ENCODE data around the gene B3GLCT. TPM values are rescaled to one million over a fixed set of nuclear protein-coding genes. Genes with fewer than 3 reads are reported as not detected.

The B3GLCT gene
- total and polyA plus RNA-seq, 2 experiments from 2014 or later: 14.9 to 18.3 TPM

GRCh38 chr13:31201341-31202031, 1.7 kb downstream of the B3GLCT start:
- H3K27me3 ChIP-seq (replicated peaks; ENCODE audit: insufficient read depth): no peaks in the 10 kb centered on the region
- peak overlapping the region; percentile 90 for H3K9ac ChIP-seq
- peaks cover 24% of the 10 kb centered on the region for H3F3A ChIP-seq (ENCODE audit: insufficient read depth)
- no peaks in the 10 kb centered on the region for H3K9me2 ChIP-seq (ENCODE audit: insufficient read depth)
- in situ Hi-C loops (cut with MboI): no loop called here
- peak; percentile 88 for DNase-seq
- 10 to 11% methylated on average over 7 of the region's 7 CpGs for WGBS, 2 experiments (ENCODE audit: low coverage in 1 of 2, low lambda C conversion rate in 2 of 2, missing lambda C conversion rate in 2 of 2)
- H3K4me2 ChIP-seq (ENCODE audit: unreplicated experiment): peak overlapping the region; percentile 92
- peak overlapping the region; percentile 73 for H3K27ac ChIP-seq
- peaks cover 41% of the 10 kb centered on the region for H3K4me1 ChIP-seq (ENCODE audit: insufficient read depth)
- H2AFZ ChIP-seq: peak overlapping the region; percentile 81
- TF ChIP-seq EZH2phosphoT487 (IDR thresholded peaks at IDR 0.05; ENCODE audit: insufficient read depth, low read depth) (no peak), EZH2 (IDR thresholded peaks at IDR 0.05; ENCODE audit: insufficient read depth, poor library complexity, severe bottlenecking) (no peak)
- no peaks in the 10 kb centered on the region for H3K36me3 ChIP-seq (ENCODE audit: low read depth)
- no peaks in the 10 kb centered on the region for H4K20me1 ChIP-seq (ENCODE audit: insufficient read depth)
- H3K79me2 ChIP-seq (ENCODE audit: insufficient read depth): peaks cover 31% of the 10 kb centered on the region
- peak overlapping the region; percentile 86 for H3K4me3 ChIP-seq
- no peaks in the 10 kb centered on the region for H3K9me3 ChIP-seq (ENCODE audit: low read depth)

DNA sequence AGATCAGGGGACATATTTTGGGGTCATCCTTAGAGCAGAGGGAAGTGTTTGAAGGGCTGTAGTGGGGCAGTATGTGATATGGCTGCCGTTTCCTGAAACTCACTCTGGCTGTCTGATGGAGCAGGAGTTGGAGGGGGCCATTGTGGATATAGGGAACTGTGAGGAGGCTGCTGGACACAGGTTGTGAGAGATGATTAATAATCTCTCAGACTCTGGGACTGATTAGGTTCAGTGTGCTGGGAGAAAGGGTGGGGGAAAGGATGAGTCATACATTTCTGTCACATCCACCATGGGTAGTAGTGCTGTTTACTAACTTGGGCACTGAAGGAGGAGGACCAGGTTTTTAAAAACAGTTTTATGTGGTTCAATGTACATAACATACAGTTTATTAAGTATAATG, 4.8 kb downstream of the B3GLCT start:
- DNase-seq: peak; percentile 83
- Histone ChIP-seq H4K20me1 (ENCODE audit: insufficient read depth) (no peaks in the 10 kb centered on the region), H2AFZ (no peak overlapping the region), H3K27ac (no peak overlapping the region), H3K9me2 (ENCODE audit: insufficient read depth) (no peaks in the 10 kb centered on the region), H3K79me2 (ENCODE audit: insufficient read depth) (peaks cover 32% of the 10 kb centered on the region), H3F3A (ENCODE audit: insufficient read depth) (peaks cover 31% of the 10 kb centered on the region), H3K27me3 (replicated peaks; ENCODE audit: insufficient read depth) (no peaks in the 10 kb centered on the region), H3K36me3 (ENCODE audit: low read depth) (no peaks in the 10 kb centered on the region), H3K4me3 (no peak overlapping the region), H3K9me3 (ENCODE audit: low read depth) (no peaks in the 10 kb centered on the region), H3K4me1 (ENCODE audit: insufficient read depth) (peaks cover 57% of the 10 kb centered on the region), H3K9ac (no peak overlapping the region), H3K4me2 (ENCODE audit: unreplicated experiment) (peak overlapping the region; percentile 13)
- in situ Hi-C loops (cut with MboI): no loop called here
- WGBS, 2 experiments (ENCODE audit: low coverage in 1 of 2, low lambda C conversion rate in 2 of 2, missing lambda C conversion rate in 2 of 2): 13 to 25% methylated on average over 1 of the region's 1 CpG
- no peak for TF ChIP-seq EZH2phosphoT487 (IDR thresholded peaks at IDR 0.05; ENCODE audit: insufficient read depth, low read depth)
- TF ChIP-seq EZH2 (IDR thresholded peaks at IDR 0.05; ENCODE audit: insufficient read depth, poor library complexity, severe bottlenecking): no peak

DNA sequence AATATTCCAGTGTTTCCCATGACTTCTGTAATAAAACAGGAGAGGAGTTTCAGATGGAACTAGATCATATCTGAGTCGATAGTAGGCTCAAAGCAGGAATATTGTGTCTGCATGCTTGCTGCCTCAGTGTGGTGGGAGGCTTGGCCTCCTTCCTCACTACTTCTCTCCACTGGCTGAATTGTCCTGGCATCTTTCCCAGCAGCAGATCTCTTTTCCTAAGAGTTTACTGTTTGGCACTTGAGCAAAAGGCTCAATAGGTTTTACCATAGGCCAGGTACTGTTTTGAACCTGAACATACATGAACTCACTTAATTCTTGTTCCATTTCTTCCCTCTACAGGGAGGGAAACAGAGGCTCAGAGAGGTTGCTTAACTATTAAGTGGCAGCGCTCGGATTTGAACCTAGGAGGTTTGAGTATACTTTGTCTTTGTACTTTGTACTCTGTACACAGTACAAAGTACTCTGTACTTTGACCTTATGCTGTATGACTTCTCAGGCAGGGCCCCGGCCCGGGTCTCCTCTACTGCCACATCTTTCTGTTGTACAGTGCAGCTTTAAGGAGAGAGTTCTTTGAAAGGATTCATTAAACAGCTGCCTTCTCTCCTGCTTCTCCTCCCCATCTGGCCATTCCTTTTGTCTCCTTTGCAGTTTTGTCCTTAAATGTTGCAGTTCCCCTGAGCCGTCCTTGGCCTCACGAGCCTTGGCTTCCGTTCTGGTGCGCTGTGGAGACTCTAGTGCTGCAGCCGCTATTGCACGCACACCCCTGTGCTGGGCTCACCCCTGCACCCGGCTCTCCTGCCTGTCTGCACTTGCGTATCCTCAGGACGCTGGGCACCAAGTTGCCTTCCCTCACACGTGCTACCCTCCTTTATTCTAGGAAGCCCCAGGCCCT, 8.1 kb downstream of the B3GLCT start:
- Histone ChIP-seq H4K20me1 (ENCODE audit: insufficient read depth) (no peaks in the 10 kb centered on the region), H3K36me3 (ENCODE audit: low read depth) (no peaks in the 10 kb centered on the region), H3K79me2 (ENCODE audit: insufficient read depth) (peaks cover 42% of the 10 kb centered on the region), H3K9me3 (ENCODE audit: low read depth) (no peaks in the 10 kb centered on the region), H2AFZ (no peak overlapping the region), H3K4me1 (ENCODE audit: insufficient read depth) (peaks cover 42% of the 10 kb centered on the region), H3K9me2 (ENCODE audit: insufficient read depth) (no peaks in the 10 kb centered on the region), H3K27ac (peak overlapping the region; percentile 10; the same call in 1 of the 2 replicates), H3K27me3 (replicated peaks; ENCODE audit: insufficient read depth) (no peaks in the 10 kb centered on the region), H3K9ac (no peak overlapping the region), H3K4me3 (no peak overlapping the region), H3K4me2 (ENCODE audit: unreplicated experiment) (peak overlapping the region; percentile 17), H3F3A (ENCODE audit: insufficient read depth) (0 out of 2 replicates have a peak, but pooled peaks cover 20% of the 10 kb centered on the region)
- in situ Hi-C loops (cut with MboI): no loop called here
- peak; percentile 73 for DNase-seq
- 53 to 57% methylated on average over 14 to 15 of the region's 15 CpGs for WGBS, 2 experiments (ENCODE audit: low coverage in 1 of 2, low lambda C conversion rate in 2 of 2, missing lambda C conversion rate in 2 of 2)
- TF ChIP-seq EZH2phosphoT487 (IDR thresholded peaks at IDR 0.05; ENCODE audit: insufficient read depth, low read depth): no peak
- TF ChIP-seq EZH2 (IDR thresholded peaks at IDR 0.05; ENCODE audit: insufficient read depth, poor library complexity, severe bottlenecking): no peak

- DNase-seq: no peak
- TF ChIP-seq EZH2 (IDR thresholded peaks at IDR 0.05; ENCODE audit: insufficient read depth, poor library complexity, severe bottlenecking): no peak
- TF ChIP-seq EZH2phosphoT487 (IDR thresholded peaks at IDR 0.05; ENCODE audit: insufficient read depth, low read depth): no peak
- no peak overlapping the region for H3K4me2 ChIP-seq (ENCODE audit: unreplicated experiment)
These were observed 8.9 kb downstream of the B3GLCT start for GRCh38 chr13:31208559-31209122.

More at GRCh38 chr13:31208559-31209122, 8.9 kb downstream of the B3GLCT start:
- H2AFZ ChIP-seq: no peak overlapping the region
- H4K20me1 ChIP-seq (ENCODE audit: insufficient read depth): no peaks in the 10 kb centered on the region
- peaks cover 43% of the 10 kb centered on the region for H3K79me2 ChIP-seq (ENCODE audit: insufficient read depth)
- no peaks in the 10 kb centered on the region for H3K36me3 ChIP-seq (ENCODE audit: low read depth)
- H3K9me2 ChIP-seq (ENCODE audit: insufficient read depth): no peaks in the 10 kb centered on the region
- no peak overlapping the region for H3K9ac ChIP-seq
- WGBS, 2 experiments (ENCODE audit: low coverage in 1 of 2, low lambda C conversion rate in 2 of 2, missing lambda C conversion rate in 2 of 2): 56 to 61% methylated on average over 8 to 12 of the region's 12 CpGs
- peaks cover 37% of the 10 kb centered on the region for H3K4me1 ChIP-seq (ENCODE audit: insufficient read depth)
- no peak overlapping the region for H3K4me3 ChIP-seq
- H3K27ac ChIP-seq: no peak overlapping the region
- H3K27me3 ChIP-seq (replicated peaks; ENCODE audit: insufficient read depth): no peaks in the 10 kb centered on the region
- peaks cover 14% of the 10 kb centered on the region for H3F3A ChIP-seq (ENCODE audit: insufficient read depth)
- in situ Hi-C loops (cut with MboI): no loop called here
- no peaks in the 10 kb centered on the region for H3K9me3 ChIP-seq (ENCODE audit: low read depth)

All from GM23248 (cell line).